Gastroesophageal sphincter (tissue), 4 donors: ENCODE results near the gene MPP7. TPM values are rescaled to one million over a fixed set of nuclear protein-coding genes. Genes with fewer than 3 reads are reported as not detected.
A peak's percentile ranks its signal among the peaks of the same experiment; 100 is the strongest.

Source experiments
- ATAC-seq: fragments of 150-250 bp; one replicate; pipeline ENCODE4 v1.9.1; 2016; ENCODE audit warnings: mild to moderate bottlenecking, moderate library complexity
- H3K27ac ChIP-seq, 4 donors: fragments of 200-600 bp; sonication (generic) in 3 of 4; 1 replicate in 3 of 4; 2 replicates in 1 of 4; pipeline ENCODE4 v1.5.1; 2016 to 2019
- H3K27me3 ChIP-seq: fragments of 200-600 bp; sonication (generic); one replicate; pipeline ENCODE4 v1.5.1; 2019
- H3K36me3 ChIP-seq, 2 donors: fragments of 200-600 bp; sonication (generic); one replicate each; pipeline ENCODE4 v1.5.1; 2019; ENCODE audit warnings: control low read depth in 1 of 2
- H3K4me1 ChIP-seq, 3 donors: fragments of 200-600 bp; sonication (generic); 1 replicate in 2 of 3; 2 replicates in 1 of 3; pipeline ENCODE4 v1.5.1; 2016 to 2019; ENCODE audit warnings: control low read depth in 2 of 3
- H3K4me3 ChIP-seq, 2 donors: fragments of 200-600 bp; sonication (generic); one replicate each; pipeline ENCODE4 v1.5.1; 2019; ENCODE audit warnings: mild to moderate bottlenecking in 1 of 2, moderate library complexity in 1 of 2
- H3K9me3 ChIP-seq, 3 donors: fragments of 200-600 bp; sonication (generic); one replicate each; pipeline ENCODE4 v1.5.1; 2017 to 2019; ENCODE audit warnings: control low read depth in 2 of 3
- CTCF ChIP-seq, 4 experiments: fragments of 200-600 bp in 2 of 4; fragments of 450-650 bp in 2 of 4; sonication (generic) in 1 of 4; IDR thresholded peaks; one replicate each; pipeline ENCODE4 v1.5.1; 2017 to 2019; ENCODE audit warnings: antibody characterized with exemption in 4 of 4, mild to moderate bottlenecking in 2 of 4, moderate library complexity in 2 of 4
- EP300 ChIP-seq: sonication (generic); formaldehyde crosslinking; IDR thresholded peaks from one replicate; pipeline ENCODE4 v1.6.1; 2017; ENCODE audit warnings: antibody characterized with exemption, mild to moderate bottlenecking
- POLR2A ChIP-seq, 2 donors: fragments of 450-650 bp; IDR thresholded peaks; one replicate each; pipeline ENCODE4 v1.6.1; 2017; ENCODE audit warnings: antibody characterized with exemption in 2 of 2, mild to moderate bottlenecking in 2 of 2, moderate library complexity in 1 of 2
- POLR2AphosphoS5 ChIP-seq: sonication (generic); formaldehyde crosslinking; IDR thresholded peaks from one replicate; pipeline ENCODE4 v1.6.1; 2017; ENCODE audit warnings: antibody characterized with exemption
- WGBS, 2 donors: methylation state at CpG; one replicate each; pipeline ENCODE4 v1.1.5; 2018; ENCODE audit warnings: low coverage in 1 of 2; 5-methylcytosine and 5-hydroxymethylcytosine counted together
- total RNA-seq, 4 donors: library from RNA; depleted of rRNA; stranded (reverse); fragments of >200 nt; gene quantifications; one replicate each; pipeline ENCODE4 v1.1.0, GENCODE V29; 2016

Gene MPP7
- total RNA-seq, 4 donors from 2014 or later, result 22.9 to 72.1 (median 51.5) TPM

DNA sequence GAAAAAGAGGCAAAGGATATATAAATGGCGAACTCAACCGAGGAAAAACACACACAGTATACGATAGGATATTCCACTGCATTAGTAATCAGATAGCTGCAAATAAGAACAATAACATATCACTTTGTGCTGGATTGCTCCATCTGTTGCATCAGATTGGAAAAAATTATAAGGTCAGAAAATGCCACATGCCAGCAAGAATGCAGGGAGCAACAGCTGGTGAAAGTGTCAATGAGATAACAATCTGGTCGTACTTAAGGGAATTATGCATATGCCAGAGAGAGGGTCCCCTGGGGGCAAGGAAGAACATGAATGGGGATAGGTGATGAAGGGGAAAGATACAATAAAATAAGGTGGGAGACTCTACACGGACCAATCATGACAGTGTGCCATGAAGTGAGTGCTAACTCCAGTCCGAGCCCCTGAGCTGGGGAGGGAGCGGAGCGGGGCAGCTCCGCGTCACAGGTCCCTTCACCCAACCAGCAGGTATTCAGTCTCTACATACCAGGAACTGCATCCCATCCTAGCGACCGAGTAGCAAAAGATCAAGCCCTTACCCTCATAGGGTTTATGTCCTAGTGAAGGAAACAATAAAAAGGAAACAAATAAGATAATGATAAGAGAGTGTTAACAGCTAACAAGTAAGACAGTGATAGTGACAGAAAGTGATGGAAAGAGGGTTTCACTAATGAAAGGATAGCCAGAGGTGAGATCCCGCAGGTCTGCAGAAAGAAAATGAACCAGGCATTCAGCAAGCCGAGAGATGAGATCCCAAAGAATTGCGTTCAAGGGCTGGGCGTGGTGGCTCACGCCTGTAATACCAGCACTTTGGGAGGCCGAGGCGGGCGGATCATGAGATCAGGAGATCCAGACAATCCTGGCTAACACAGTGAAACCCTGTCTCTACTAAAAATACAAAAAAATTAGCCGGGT, 9.4 kb downstream of the MPP7 start:
- Histone ChIP-seq H3K4me3 (no peak overlapping the region), H3K9me3 (no peaks in the 10 kb centered on the region), H3K27ac (peak overlapping the region in 3 of 4 donors; percentile 72 to 77 (median 77)), H3K27me3 (no peaks in the 10 kb centered on the region), H3K36me3 (no peaks in the 10 kb centered on the region), H3K4me1 (peaks cover 9 to 73% (median 13%) of the 10 kb centered on the region in 3 donors)
- TF ChIP-seq POLR2A (IDR thresholded peaks at IDR 0.05) (no peak), EP300 (no peak), CTCF (IDR thresholded peaks at IDR 0.05) (no peak)
- ATAC-seq, result no peak
- 74 to 93% methylated on average over 8 to 20 of the region's 21 CpGs for WGBS, 2 donors

- Histone ChIP-seq H3K36me3 (no peaks in the 10 kb centered on the region), H3K4me1 (peaks cover 9 to 63% (median 13%) of the 10 kb centered on the region in 3 donors), H3K4me3 (no peak overlapping the region), H3K27me3 (no peaks in the 10 kb centered on the region), H3K9me3 (no peaks in the 10 kb centered on the region), H3K27ac (peak overlapping the region in 2 of 4 donors; percentile 24 to 69)
- 53 to 61% methylated on average over 5 of the region's 5 CpGs for WGBS, 2 donors
- TF ChIP-seq EP300, result no peak
- TF ChIP-seq POLR2AphosphoS5, result peak; percentile 85
- ATAC-seq, result peak; percentile 72
Measured at GRCh38 chr10:28291881-28292297, 11.0 kb downstream of the MPP7 start.

DNA sequence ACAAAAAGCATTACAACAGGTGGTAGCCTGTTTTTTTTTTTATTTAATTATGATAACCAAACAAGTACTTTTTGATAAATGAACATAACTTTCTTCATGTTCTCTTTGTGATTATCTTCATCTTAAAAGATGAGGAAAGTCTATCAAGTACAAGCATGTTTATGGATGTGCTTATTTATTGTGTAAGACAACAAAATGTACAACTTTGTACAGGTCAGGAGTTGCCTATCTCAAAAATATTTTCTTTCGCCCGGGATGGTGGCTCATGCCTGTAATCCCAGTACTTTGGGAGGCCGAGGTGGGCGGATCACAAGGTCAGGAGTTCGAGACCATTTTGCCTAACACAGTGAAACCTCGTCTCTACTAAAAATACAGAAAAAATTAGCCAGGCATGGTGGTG, 17.0 kb downstream of the MPP7 start:
- WGBS, 2 donors, result 85% methylated on average over 5 of the region's 6 CpGs; no CpG with 5 or more reads in 1 of the 2 donors
- H3K27me3 ChIP-seq, result no peaks in the 10 kb centered on the region
- H3K27ac ChIP-seq, result no peak overlapping the region
- no peaks in the 10 kb centered on the region for H3K36me3 ChIP-seq
- TF ChIP-seq POLR2A (IDR thresholded peaks at IDR 0.05) (no peak), EP300 (no peak), POLR2AphosphoS5 (no peak), CTCF (IDR thresholded peaks at IDR 0.05) (no peak)
- no peak overlapping the region for H3K4me3 ChIP-seq
- no peak for ATAC-seq
- no peaks in the 10 kb centered on the region for H3K9me3 ChIP-seq
- peaks cover 0 to 56% (median 3%) of the 10 kb centered on the region in 3 donors for H3K4me1 ChIP-seq

DNA sequence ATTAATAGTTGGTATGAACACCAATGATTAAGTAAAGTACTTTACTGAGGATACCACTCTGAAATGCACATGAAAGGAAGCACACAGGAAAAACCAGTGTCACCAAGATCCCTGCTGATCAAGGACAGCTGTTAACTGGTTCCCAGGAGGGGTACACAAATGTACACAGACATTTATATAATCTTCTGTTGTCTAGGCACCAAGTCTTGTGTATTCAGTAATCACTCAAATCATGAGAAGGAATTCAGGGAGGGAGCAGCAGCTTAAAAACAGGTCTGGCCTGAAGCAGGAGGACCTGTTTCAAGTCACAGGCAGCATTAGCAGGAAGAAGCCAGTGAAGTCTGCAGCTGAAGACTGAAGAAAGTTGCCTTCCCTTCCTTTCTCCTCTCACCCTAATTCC, 18.7 kb downstream of the MPP7 start:
- Histone ChIP-seq H3K4me3 (no peak overlapping the region), H3K27me3 (no peaks in the 10 kb centered on the region), H3K9me3 (no peaks in the 10 kb centered on the region), H3K36me3 (no peaks in the 10 kb centered on the region), H3K27ac (peak overlapping the region in 3 of 4 donors; percentile 20 to 49 (median 25)), H3K4me1 (peaks cover 0 to 68% (median 3%) of the 10 kb centered on the region in 3 donors)
- ATAC-seq, result no peak
- TF ChIP-seq POLR2A (IDR thresholded peaks at IDR 0.05), result no peak

GRCh38 chr10:28283251-28283650, 19.6 kb downstream of the MPP7 start:
- 80 to 100% methylated on average over 1 to 2 of the region's 2 CpGs for WGBS, 2 donors
- Histone ChIP-seq H3K4me3 (no peak overlapping the region), H3K27ac (peak overlapping the region in 3 of 4 donors; percentile 20 to 71 (median 25)), H3K27me3 (no peaks in the 10 kb centered on the region), H3K4me1 (peaks cover 0 to 68% (median 3%) of the 10 kb centered on the region in 3 donors), H3K9me3 (no peaks in the 10 kb centered on the region), H3K36me3 (no peaks in the 10 kb centered on the region)
- ATAC-seq, result no peak
- TF ChIP-seq CTCF (IDR thresholded peaks at IDR 0.05) (no peak), POLR2AphosphoS5 (no peak), EP300 (no peak), POLR2A (IDR thresholded peaks at IDR 0.05) (no peak)

- Histone ChIP-seq H3K36me3 (no peaks in the 10 kb centered on the region), H3K4me3 (no peak overlapping the region), H3K9me3 (no peaks in the 10 kb centered on the region), H3K4me1 (peaks cover 0 to 76% (median 3%) of the 10 kb centered on the region in 3 donors), H3K27ac (peak overlapping the region in 3 of 4 donors; percentile 46 to 82 (median 71)), H3K27me3 (no peaks in the 10 kb centered on the region)
- TF ChIP-seq POLR2A (IDR thresholded peaks at IDR 0.05), result no peak
- TF ChIP-seq EP300, result no peak
- TF ChIP-seq POLR2AphosphoS5, result no peak
- no peak for TF ChIP-seq CTCF (IDR thresholded peaks at IDR 0.05)
- 87 to 89% methylated on average over 2 to 5 of the region's 5 CpGs for WGBS, 2 donors
- no peak for ATAC-seq
Measured at GRCh38 chr10:28282336-28282735, 20.5 kb downstream of the MPP7 start.
